Activated B cell treated with CpG ODN at 0.5 μM for 24 hours (primary cell): ENCODE measurements around the gene MTG2. TPM values are rescaled to one million over a fixed set of nuclear protein-coding genes. Genes with fewer than 3 reads are reported as not detected.

Experiments used
- ATAC-seq: fragments of 200-7000 bp; cut with Tn5 transposase; one replicate; pipeline ENCODE4 v1.10.0; 2021; ENCODE audit warnings: low read depth, mild to moderate bottlenecking, moderate library complexity
- CTCF ChIA-PET: fragments of 350-600 bp; sonication (Branson Sonifier 250); formaldehyde crosslinking; loops from one replicate; lab custom pipeline; 2021; ENCODE audit warnings: antibody characterized with exemption; lab: Charles Lee
- POLR2A ChIA-PET: fragments of 350-600 bp; sonication (Branson Sonifier 250); formaldehyde crosslinking; loops from one replicate; lab custom pipeline; 2021; ENCODE audit warnings: antibody characterized with exemption; lab: Charles Lee
- DNase-seq: peaks from one replicate; pipeline ENCODE4 v3.0.0; 2022
- H3K27ac Mint-ChIP-seq: one replicate; pipeline ENCODE4 v1.8.0; 2020; ENCODE audit warnings: mixed read lengths
- H3K27me3 Mint-ChIP-seq: one replicate; pipeline ENCODE4 v1.8.0; 2021; ENCODE audit warnings: mixed read lengths
- H3K36me3 Mint-ChIP-seq: one replicate; pipeline ENCODE4 v1.8.0; 2021; ENCODE audit warnings: low read depth, mixed read lengths
- H3K4me1 Mint-ChIP-seq: one replicate; pipeline ENCODE4 v1.8.0; 2021; ENCODE audit warnings: mixed read lengths
- H3K4me3 Mint-ChIP-seq: one replicate; pipeline ENCODE4 v1.8.0; 2020; ENCODE audit warnings: mild to moderate bottlenecking, mixed read lengths
- H3K9me3 Mint-ChIP-seq: one replicate; pipeline ENCODE4 v1.8.0; 2020; ENCODE audit warnings: mixed read lengths
- CTCF ChIP-seq: fragments of 200-600 bp; IDR thresholded peaks from one replicate; pipeline ENCODE4 v1.8.0; 2022; ENCODE audit warnings: antibody characterized with exemption, mild to moderate bottlenecking
- intact Hi-C: fragments of 100-400 bp; cut with micrococcal nuclease; formaldehyde crosslinking; loops from one replicate; pipeline ENCODE4 v1.15.1; 2024
- total RNA-seq: library from RNA; stranded (reverse); gene quantifications from 2 replicates; pipeline ENCODE4 v1.2.3, GENCODE V29; 2022

MTG2 gene
- total RNA-seq, 1 donor from 2014 or later: 46.8 TPM

GRCh38 chr20:62181808-62182207, 1.0 kb upstream of the MTG2 start:
- ChIA-PET CTCF (no interaction called here), POLR2A (interaction anchor here (0.8 kb wide), 1 partner anchor 14 kb away, joined by 7 read pairs; no protein-coding TSS in a partner anchor)
- H3K27me3 Mint-ChIP-seq: no peaks in the 10 kb centered on the region
- H3K27ac Mint-ChIP-seq: peak overlapping the region; percentile 92
- no peak for TF ChIP-seq CTCF
- H3K4me3 Mint-ChIP-seq: peak overlapping the region; percentile 92
- peaks cover 34% of the 10 kb centered on the region for H3K4me1 Mint-ChIP-seq
- DNase-seq (no peak), ATAC-seq (no peak)
- intact Hi-C loops: loop anchor here (1.0 to 5.0 kb wide), 4 partner anchors 39 to 185 kb away; partner anchors contain the start of genes LAMA5, LSM14B, OSBPL2 and PSMA7
- peaks cover 7% of the 10 kb centered on the region for H3K36me3 Mint-ChIP-seq
- H3K9me3 Mint-ChIP-seq: no peaks in the 10 kb centered on the region

GRCh38 chr20:62183426-62184142, 756 bp downstream of the MTG2 start:
- ChIA-PET POLR2A (interaction anchor here (0.7 to 1.8 kb wide), 4 partner anchors 28 to 204 kb away, joined by 3 to 8 read pairs (median 4); partner anchors contain the start of genes LSM14B and RPS21), CTCF (no interaction called here)
- H3K4me1 Mint-ChIP-seq: peaks cover 45% of the 10 kb centered on the region
- no peaks in the 10 kb centered on the region for H3K9me3 Mint-ChIP-seq
- peaks cover 7% of the 10 kb centered on the region for H3K36me3 Mint-ChIP-seq
- ATAC-seq (no peak), DNase-seq (no peak)
- peak overlapping the region; percentile 76 for H3K27ac Mint-ChIP-seq
- TF ChIP-seq CTCF: no peak
- peak overlapping the region; percentile 92 for H3K4me3 Mint-ChIP-seq
- intact Hi-C loops: loop anchor here (5.0 kb wide), 1 partner anchor 184 kb away; the partner anchor contains the start of gene LAMA5
- no peaks in the 10 kb centered on the region for H3K27me3 Mint-ChIP-seq

- Mint-ChIP-seq H3K4me3 (no peak overlapping the region), H3K27ac (no peak overlapping the region)
These were observed 3.2 kb downstream of the MTG2 start for GRCh38 chr20:62186096-62186426.

GRCh38 chr20:62186887-62187866, 4.3 kb downstream of the MTG2 start:
- ChIA-PET POLR2A (interaction anchor here (0.7 kb wide), 1 partner anchor 37 kb away, joined by 5 read pairs; no protein-coding TSS in a partner anchor), CTCF (interaction anchor here (0.6 kb wide), 1 partner anchor 193 kb away, joined by 3 read pairs; no protein-coding TSS in a partner anchor)
- no peaks in the 10 kb centered on the region for H3K9me3 Mint-ChIP-seq
- no peak for DNase-seq
- TF ChIP-seq CTCF: no peak
- H3K4me1 Mint-ChIP-seq: peaks cover 39% of the 10 kb centered on the region
- intact Hi-C loops: no loop called here
- no peak for ATAC-seq
- H3K4me3 Mint-ChIP-seq: no peak overlapping the region
- H3K36me3 Mint-ChIP-seq: peaks cover 22% of the 10 kb centered on the region
- no peaks in the 10 kb centered on the region for H3K27me3 Mint-ChIP-seq
- H3K27ac Mint-ChIP-seq: peak overlapping the region; percentile 18

More at GRCh38 chr20:62186096-62186426, 3.2 kb downstream of the MTG2 start:
- DNase-seq: no peak
- peaks cover 45% of the 10 kb centered on the region for H3K4me1 Mint-ChIP-seq
- TF ChIP-seq CTCF: no peak
- ChIA-PET CTCF (no interaction called here), POLR2A (no interaction called here)
- no peak for ATAC-seq
- no peaks in the 10 kb centered on the region for H3K9me3 Mint-ChIP-seq
- H3K27me3 Mint-ChIP-seq: no peaks in the 10 kb centered on the region
- intact Hi-C loops: no loop called here
- H3K36me3 Mint-ChIP-seq: peaks cover 14% of the 10 kb centered on the region
